Uterus (tissue), 2 donors: ENCODE data around the gene KIAA0753.

ENCODE experiments used
- CTCF ChIP-seq, 4 experiments: fragments of 200-600 bp in 2 of 4; fragments of 450-650 bp in 2 of 4; sonication (generic) in 2 of 4; IDR thresholded peaks; one replicate each; pipeline ENCODE4 v1.5.1; 2016 to 2019; ENCODE audit warnings: antibody characterized with exemption in 4 of 4, mild to moderate bottlenecking in 2 of 4, moderate library complexity in 1 of 4
- POLR2A ChIP-seq, 2 donors: fragments of 450-650 bp; IDR thresholded peaks; one replicate each; pipeline ENCODE4 v1.6.1; 2016; ENCODE audit warnings: antibody characterized with exemption in 2 of 2, mild to moderate bottlenecking in 1 of 2, moderate library complexity in 1 of 2

GRCh38 chr17:6676802-6677157 is 36.3 kb upstream of the KIAA0753 start:
- TF ChIP-seq CTCF (IDR thresholded peaks at IDR 0.05) = no peak
- TF ChIP-seq POLR2A (IDR thresholded peaks at IDR 0.05) = no peak
